DOHH2 (cell line): ENCODE data around the gene SAMD5.

Source experiments
- H3F3A ChIP-seq: fragments of 200-600 bp; sonication (generic), shearing (Covaris generic); 2 replicates; pipeline ENCODE4 v1.6.0; 2016; ENCODE audit warnings: antibody characterized with exemption, mild to moderate bottlenecking; ENCODE audit not compliant: control insufficient read depth, insufficient read depth
- H3K27ac ChIP-seq: fragments of 200-600 bp; sonication (generic); 2 replicates; pipeline ENCODE4 v1.5.1; 2014; ENCODE audit warnings: low read depth, mild to moderate bottlenecking, low read length, moderate library complexity
- H3K27me3 ChIP-seq: fragments of 200-600 bp; sonication (generic); 2 replicates; pipeline ENCODE4 v1.6.1; 2014; ENCODE audit warnings: mild to moderate bottlenecking, low read length, mixed read lengths; ENCODE audit not compliant: control insufficient read depth
- H3K36me3 ChIP-seq: fragments of 200-600 bp; sonication (generic); 2 replicates; pipeline ENCODE4 v1.6.1; 2014; ENCODE audit warnings: mild to moderate bottlenecking, low read length, moderate library complexity, mixed read lengths; ENCODE audit not compliant: control insufficient read depth
- H3K4me1 ChIP-seq: fragments of 200-600 bp; sonication (generic); 2 replicates; pipeline ENCODE4 v1.6.1; 2014; ENCODE audit warnings: mild to moderate bottlenecking, low read length, mixed read lengths; ENCODE audit not compliant: control insufficient read depth
- H3K4me2 ChIP-seq: fragments of 200-600 bp; sonication (generic); 2 replicates; pipeline ENCODE4 v1.6.0; 2014; ENCODE audit warnings: mild to moderate bottlenecking, low read length, moderate library complexity
- H3K4me3 ChIP-seq: fragments of 200-600 bp; sonication (generic); 2 replicates; pipeline ENCODE4 v1.5.1; 2014; ENCODE audit warnings: mild to moderate bottlenecking, low read length, mixed read lengths
- H3K79me2 ChIP-seq: fragments of 200-600 bp; sonication (generic); 2 replicates; pipeline ENCODE4 v1.6.1; 2014; ENCODE audit warnings: mild to moderate bottlenecking, low read length, mixed read lengths; ENCODE audit not compliant: control insufficient read depth
- H3K9me2 ChIP-seq: fragments of 200-600 bp; sonication (generic); replicated peaks from 2 replicates; pipeline ENCODE4 v1.6.1; 2014; ENCODE audit warnings: mild to moderate bottlenecking, low read length, mixed read lengths; ENCODE audit not compliant: control insufficient read depth
- H3K9me3 ChIP-seq: fragments of 200-600 bp; sonication (generic); 2 replicates; pipeline ENCODE4 v1.6.1; 2014; ENCODE audit warnings: antibody characterized with exemption, low read length, mixed read lengths; ENCODE audit not compliant: control insufficient read depth, insufficient read depth
- H4K20me1 ChIP-seq: fragments of 200-600 bp; sonication (generic); 2 replicates; pipeline ENCODE4 v1.6.0; 2014; ENCODE audit warnings: low read depth, mild to moderate bottlenecking, antibody characterized with exemption, low read length, moderate library complexity; ENCODE audit not compliant: control insufficient read depth, insufficient read depth
- EZH2phosphoT487 ChIP-seq: fragments of 200-600 bp; sonication (generic); IDR thresholded peaks from 2 replicates; pipeline ENCODE4 v1.6.1; 2017; ENCODE audit warnings: borderline replicate concordance, mild to moderate bottlenecking, antibody characterized with exemption, low read length, moderate library complexity, mixed read lengths
- TF ChIP-seq, protein P1 (sequence below): fragments of 200-600 bp; sonication (generic); IDR thresholded peaks from one replicate; pipeline ENCODE4 v1.5.1; 2014; ENCODE audit warnings: antibody characterized with exemption, mild to moderate bottlenecking, low read depth, low read length; ENCODE audit not compliant: poor library complexity, severe bottlenecking

Gene SAMD5

DNA sequence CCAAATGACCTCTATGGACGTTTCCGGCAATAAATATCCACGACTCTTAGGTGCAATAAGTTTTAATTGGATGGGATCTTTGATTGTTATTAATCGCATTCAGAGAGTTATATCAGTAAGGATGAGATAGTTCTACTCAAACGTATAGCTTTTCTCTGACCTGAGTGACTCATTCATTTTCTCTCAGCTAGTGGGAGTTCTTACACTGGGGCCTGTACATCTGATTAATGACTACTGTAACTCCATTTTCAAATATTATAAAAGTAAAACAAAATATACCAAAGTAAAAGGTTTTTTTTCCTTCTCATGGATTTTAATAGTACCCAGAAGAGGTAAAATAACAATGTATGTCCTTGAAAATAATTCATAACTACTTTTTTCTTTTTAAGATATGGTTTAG is 41.1 kb upstream of the SAMD5 start:
- no peak overlapping the region for H3K27ac ChIP-seq
- H3K27me3 ChIP-seq: no peaks in the 10 kb centered on the region
- H3K9me3 ChIP-seq: no peaks in the 10 kb centered on the region
- no peaks in the 10 kb centered on the region for H3K79me2 ChIP-seq
- no peaks in the 10 kb centered on the region for H3K9me2 ChIP-seq
- H3K4me1 ChIP-seq: no peaks in the 10 kb centered on the region
- no peak overlapping the region for H3K4me3 ChIP-seq
- TF ChIP-seq, protein P1, sequence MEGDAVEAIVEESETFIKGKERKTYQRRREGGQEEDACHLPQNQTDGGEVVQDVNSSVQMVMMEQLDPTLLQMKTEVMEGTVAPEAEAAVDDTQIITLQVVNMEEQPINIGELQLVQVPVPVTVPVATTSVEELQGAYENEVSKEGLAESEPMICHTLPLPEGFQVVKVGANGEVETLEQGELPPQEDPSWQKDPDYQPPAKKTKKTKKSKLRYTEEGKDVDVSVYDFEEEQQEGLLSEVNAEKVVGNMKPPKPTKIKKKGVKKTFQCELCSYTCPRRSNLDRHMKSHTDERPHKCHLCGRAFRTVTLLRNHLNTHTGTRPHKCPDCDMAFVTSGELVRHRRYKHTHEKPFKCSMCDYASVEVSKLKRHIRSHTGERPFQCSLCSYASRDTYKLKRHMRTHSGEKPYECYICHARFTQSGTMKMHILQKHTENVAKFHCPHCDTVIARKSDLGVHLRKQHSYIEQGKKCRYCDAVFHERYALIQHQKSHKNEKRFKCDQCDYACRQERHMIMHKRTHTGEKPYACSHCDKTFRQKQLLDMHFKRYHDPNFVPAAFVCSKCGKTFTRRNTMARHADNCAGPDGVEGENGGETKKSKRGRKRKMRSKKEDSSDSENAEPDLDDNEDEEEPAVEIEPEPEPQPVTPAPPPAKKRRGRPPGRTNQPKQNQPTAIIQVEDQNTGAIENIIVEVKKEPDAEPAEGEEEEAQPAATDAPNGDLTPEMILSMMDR: no peak
- no peak for TF ChIP-seq EZH2phosphoT487
- no peaks in the 10 kb centered on the region for H3F3A ChIP-seq
- no peaks in the 10 kb centered on the region for H4K20me1 ChIP-seq
- no peaks in the 10 kb centered on the region for H3K36me3 ChIP-seq
- no peak overlapping the region for H3K4me2 ChIP-seq

- H3K79me2 ChIP-seq: no peaks in the 10 kb centered on the region
- TF ChIP-seq, protein P1: no peak
- TF ChIP-seq EZH2phosphoT487: no peak
Measured at GRCh38 chr6:147467886-147468285, 40.6 kb upstream of the SAMD5 start.

GRCh38 chr6:147468634-147469033 is 39.9 kb upstream of the SAMD5 start:
- Histone ChIP-seq H3K27me3 (no peaks in the 10 kb centered on the region), H3K4me2 (no peak overlapping the region), H3K9me2 (no peaks in the 10 kb centered on the region), H4K20me1 (no peaks in the 10 kb centered on the region), H3K79me2 (no peaks in the 10 kb centered on the region), H3K4me1 (no peaks in the 10 kb centered on the region), H3K9me3 (no peaks in the 10 kb centered on the region), H3K4me3 (no peak overlapping the region), H3F3A (no peaks in the 10 kb centered on the region), H3K36me3 (no peaks in the 10 kb centered on the region), H3K27ac (no peak overlapping the region)
- TF ChIP-seq, protein P1: no peak
- TF ChIP-seq EZH2phosphoT487: no peak

More at GRCh38 chr6:147467886-147468285, 40.6 kb upstream of the SAMD5 start:
- H3K27me3 ChIP-seq: no peaks in the 10 kb centered on the region
- no peaks in the 10 kb centered on the region for H4K20me1 ChIP-seq
- no peak overlapping the region for H3K4me3 ChIP-seq
- H3K9me3 ChIP-seq: no peaks in the 10 kb centered on the region
- no peaks in the 10 kb centered on the region for H3F3A ChIP-seq
- no peaks in the 10 kb centered on the region for H3K4me1 ChIP-seq
- no peaks in the 10 kb centered on the region for H3K36me3 ChIP-seq
- H3K4me2 ChIP-seq: no peak overlapping the region
- H3K9me2 ChIP-seq: no peaks in the 10 kb centered on the region
- no peak overlapping the region for H3K27ac ChIP-seq

GRCh38 chr6:147479857-147480256 is 28.6 kb upstream of the SAMD5 start:
- no peaks in the 10 kb centered on the region for H3K9me2 ChIP-seq
- H3K4me3 ChIP-seq: no peak overlapping the region
- no peaks in the 10 kb centered on the region for H3K79me2 ChIP-seq
- H3K36me3 ChIP-seq: no peaks in the 10 kb centered on the region
- no peak overlapping the region for H3K4me2 ChIP-seq
- H3F3A ChIP-seq: no peaks in the 10 kb centered on the region
- H3K9me3 ChIP-seq: no peaks in the 10 kb centered on the region
- H4K20me1 ChIP-seq: no peaks in the 10 kb centered on the region
- H3K27me3 ChIP-seq: no peaks in the 10 kb centered on the region
- TF ChIP-seq EZH2phosphoT487: no peak
- TF ChIP-seq, protein P1: no peak
- no peak overlapping the region for H3K27ac ChIP-seq
- no peaks in the 10 kb centered on the region for H3K4me1 ChIP-seq
